Panc1 (cell line): ENCODE results near the gene TMEM151A. TPM values are rescaled to one million over a fixed set of nuclear protein-coding genes. Genes with fewer than 3 reads are reported as not detected.

Source experiments
- ATAC-seq: fragments of 200-7000 bp; cut with Tn5 transposase; 2 replicates; pipeline ENCODE4 v1.9.1; 2020; ENCODE audit warnings: mild to moderate bottlenecking, moderate library complexity
- BruUV-seq: library from RNA; stranded (reverse); fragments of 400-500 nt; replicated peaks from 2 replicates; lab custom pipeline; 2021; lab: Mats Ljungman, UMichigan
- CTCF ChIA-PET: fragments of 300-600 bp; sonication (Branson Sonifier 250); formaldehyde crosslinking; loops from one replicate; lab custom pipeline; 2022; ENCODE audit warnings: antibody characterized with exemption; lab: Charles Lee
- POLR2A ChIA-PET: fragments of 300-600 bp; sonication (Branson Sonifier 250); formaldehyde crosslinking; loops from one replicate; lab custom pipeline; 2022; ENCODE audit warnings: antibody characterized with exemption; lab: Charles Lee
- DNase-seq: peaks from one replicate; pipeline ENCODE4 v3.0.0-alpha.2; 2010; ENCODE audit warnings: low read depth, low spot score
- H3K27ac ChIP-seq: 2 replicates; pipeline ENCODE4 v1.5.1; 2011; ENCODE audit warnings: mild to moderate bottlenecking, low read length, inconsistent platforms
- H3K27me3 ChIP-seq: fragments of 200-500 bp; sonication (Bioruptor generic); 2 replicates; pipeline ENCODE4 v1.6.0; 2014; ENCODE audit warnings: low read length, inconsistent platforms; ENCODE audit not compliant: control insufficient read depth, insufficient read depth
- H3K36me3 ChIP-seq: fragments of 200-500 bp; sonication (Bioruptor generic); 2 replicates; pipeline ENCODE4 v1.5.1; 2014; ENCODE audit warnings: inconsistent platforms, mild to moderate bottlenecking, low read length, moderate library complexity; ENCODE audit not compliant: control insufficient read depth, insufficient read depth
- H3K4me1 ChIP-seq: 2 replicates; pipeline ENCODE4 v1.5.1; 2011; ENCODE audit warnings: inconsistent platforms, mild to moderate bottlenecking, low read length, moderate library complexity; ENCODE audit not compliant: control insufficient read depth, insufficient read depth
- H3K4me3 ChIP-seq, 2 experiments: 2 replicates each; pipeline ENCODE4 v1.5.1; 2011 to 2012; ENCODE audit warnings: low read depth in 2 of 2, low read length in 2 of 2, mild to moderate bottlenecking in 2 of 2, inconsistent platforms in 1 of 2, moderate library complexity in 1 of 2
- H3K9me3 ChIP-seq: fragments of 200-500 bp; sonication (Bioruptor generic); 2 replicates; pipeline ENCODE4 v1.5.1; 2014; ENCODE audit warnings: low read depth, mild to moderate bottlenecking, inconsistent platforms, low read length, moderate library complexity; ENCODE audit not compliant: control insufficient read depth, insufficient read depth
- CTCF ChIP-seq: fragments of 450-650 bp; IDR thresholded peaks from 2 replicates; pipeline ENCODE4 v1.5.1; 2017; ENCODE audit warnings: mild to moderate bottlenecking
- POLR2AphosphoS5 ChIP-seq: IDR thresholded peaks from 2 replicates; pipeline ENCODE4 v1.6.1; 2012; ENCODE audit warnings: mild to moderate bottlenecking, low read depth, low read length, moderate library complexity
- REST ChIP-seq, 2 experiments: IDR thresholded peaks; 2 replicates each; pipeline ENCODE4 v1.6.1; 2011 to 2012; ENCODE audit warnings: low read depth in 2 of 2, control low read depth in 1 of 2, low read length in 1 of 2, mild to moderate bottlenecking in 1 of 2, moderate library complexity in 1 of 2; ENCODE audit not compliant: insufficient read depth in 1 of 2
- SIN3A ChIP-seq: IDR thresholded peaks from 2 replicates; pipeline ENCODE4 v1.6.1; 2012; ENCODE audit warnings: low read depth, mild to moderate bottlenecking, low read length, moderate library complexity, borderline replicate concordance; ENCODE audit not compliant: insufficient read depth
- TCF7L2 ChIP-seq: IDR thresholded peaks from 2 replicates; pipeline ENCODE4 v1.6.1; 2011; ENCODE audit warnings: mild to moderate bottlenecking, low read depth, low read length, inconsistent platforms
- in situ Hi-C: cut with HindIII; loops from 2 replicates; pipeline ENCODE4 v1.10.0; 2016; ENCODE audit warnings: low sequenced_read_pairs, low pct_unique_long_range_greater_than_20kb
- intact Hi-C: fragments of 100-400 bp; cut with micrococcal nuclease; formaldehyde crosslinking; loops from one replicate; pipeline ENCODE4 v1.10.0; 2022; ENCODE audit not compliant: unreplicated experiment
- total RNA-seq: library from RNA; stranded (reverse); gene quantifications from one replicate; pipeline ENCODE4 v1.2.1, GENCODE V29; 2021; ENCODE audit not compliant: unreplicated experiment

TMEM151A gene
- total RNA-seq, 1 experiment from 2014 or later = 11.0 TPM

- TF ChIP-seq REST (IDR thresholded peaks at IDR 0.05; ENCODE audit: insufficient read depth in 1 of 2, low read depth in 2 of 2, low read length in 1 of 2) (no peak), SIN3A (no peak), POLR2AphosphoS5 (no peak)
Measured at GRCh38 chr11:66299186-66299585, 7.5 kb downstream of the TMEM151A start.

GRCh38 chr11:66302656-66303055, 11.0 kb downstream of the TMEM151A start:
- CTCF ChIA-PET = interaction anchor here (0.6 kb wide), 1 partner anchor 727 kb away, joined by 5 read pairs; the partner anchor contains the start of gene EHBP1L1
- TF ChIP-seq CTCF (no peak), TCF7L2 (no peak), REST (IDR thresholded peaks at IDR 0.05; ENCODE audit: insufficient read depth in 1 of 2, low read depth in 2 of 2, low read length in 1 of 2) (no peak), POLR2AphosphoS5 (no peak), SIN3A (no peak)
- Histone ChIP-seq H3K27me3 (no peaks in the 10 kb centered on the region), H3K4me3 (no peak overlapping the region), H3K27ac (no peak overlapping the region), H3K36me3 (no peaks in the 10 kb centered on the region), H3K9me3 (no peaks in the 10 kb centered on the region), H3K4me1 (no peaks in the 10 kb centered on the region)
- ATAC-seq (no peak), DNase-seq (no peak)
- POLR2A ChIA-PET = no interaction called here
- intact Hi-C loops (no loop called here), in situ Hi-C loops (no loop called here)
- no TSS peak for BruUV-seq

More at GRCh38 chr11:66299186-66299585, 7.5 kb downstream of the TMEM151A start:
- H3K27me3 ChIP-seq = no peaks in the 10 kb centered on the region
- H3K4me3 ChIP-seq = no peak overlapping the region
- intact Hi-C loops (no loop called here), in situ Hi-C loops (no loop called here)
- no TSS peak for BruUV-seq
- H3K27ac ChIP-seq = no peak overlapping the region
- DNase-seq (no peak), ATAC-seq (no peak)
- ChIA-PET POLR2A (no interaction called here), CTCF (interaction anchor here (1.0 kb wide), 1 partner anchor 87 kb away, joined by 6 read pairs; no protein-coding TSS in a partner anchor)
- H3K4me1 ChIP-seq = no peaks in the 10 kb centered on the region
- no peaks in the 10 kb centered on the region for H3K36me3 ChIP-seq
- H3K9me3 ChIP-seq = no peaks in the 10 kb centered on the region
